Measurements from ENCODE around the gene SRL.

Gene SRL

DNA sequence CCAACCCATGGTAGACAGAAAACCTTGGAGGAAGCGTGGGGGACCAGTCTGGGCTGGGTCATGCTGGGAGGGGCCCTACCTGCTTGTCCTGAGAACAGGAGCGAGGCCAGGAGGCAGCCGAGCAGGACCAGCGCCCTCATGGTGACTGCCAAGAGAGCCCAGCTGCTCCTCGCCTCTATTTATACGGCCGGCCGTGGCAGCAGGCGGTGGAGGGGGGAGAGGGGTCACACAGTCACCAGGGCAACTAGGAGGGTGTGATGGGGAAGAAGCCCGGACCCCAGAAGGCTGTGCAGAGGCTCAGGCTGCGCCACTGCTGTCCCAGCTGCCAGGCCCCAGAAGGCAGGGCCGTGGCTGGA is at the start of gene SRL:
SRL (minus strand) TSS at position 153 of the 356 bp plus-strand sequence; CDS start at position 140, 13 bp downstream.
- no peak for DNase-seq (ENCODE audit: low read depth in 2 of 2)

DNA sequence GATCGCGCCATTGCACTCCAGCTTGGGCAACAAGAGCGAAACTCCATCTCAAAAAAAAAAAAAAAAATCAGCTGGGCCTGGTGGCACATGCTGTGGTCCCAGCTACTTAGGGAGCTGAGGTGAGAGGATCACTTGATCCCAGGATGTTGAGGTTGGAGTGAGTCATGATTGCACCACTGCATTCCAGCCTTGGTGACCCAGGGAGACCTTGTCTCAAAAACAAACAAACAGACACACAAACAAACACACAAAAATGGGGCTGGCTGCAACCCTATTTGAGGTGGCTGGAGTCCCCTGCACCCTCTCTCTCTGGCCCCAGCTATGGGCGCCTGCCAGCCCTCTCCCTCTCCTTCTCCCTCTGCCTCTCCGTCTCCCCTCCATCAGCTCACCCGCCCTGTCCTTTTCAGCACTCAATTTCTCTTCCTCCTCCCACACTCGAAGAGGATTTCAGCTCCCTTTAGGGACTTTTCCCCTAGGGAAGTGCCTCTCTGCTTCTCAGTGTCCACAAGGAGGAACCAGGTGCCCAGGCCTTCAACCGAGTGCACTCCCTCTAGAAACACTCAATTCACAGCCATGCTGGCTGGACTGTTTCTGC is 48.5 kb upstream of the SRL start:
- no peak for DNase-seq (ENCODE audit: low read depth in 2 of 2)

- peak; percentile 61 to 79 for DNase-seq (ENCODE audit: low read depth in 2 of 2)
These were observed 46.5 kb upstream of the SRL start for GRCh38 chr16:4288148-4288921.

DNA sequence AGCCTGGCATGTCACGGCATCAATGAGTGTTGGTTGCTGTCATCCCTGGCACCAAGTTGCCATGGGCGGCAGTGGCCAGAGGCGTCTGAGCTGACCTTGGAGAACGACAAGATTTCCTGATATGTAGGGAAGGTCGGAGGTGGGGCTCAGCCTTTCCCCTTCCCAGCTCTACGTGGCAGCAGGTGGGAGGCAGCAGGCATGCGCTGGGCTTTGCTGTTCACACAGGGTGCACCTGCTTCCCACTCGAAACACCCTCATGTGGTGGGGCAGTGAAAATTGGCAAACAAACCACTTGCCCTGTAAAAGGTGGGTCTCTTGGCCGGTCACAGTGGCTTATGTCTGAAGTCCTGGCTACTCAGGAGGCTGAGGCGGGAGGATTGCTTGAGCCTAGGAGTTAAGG is 43.3 kb upstream of the SRL start:
- DNase-seq (ENCODE audit: low read depth in 2 of 2), result no peak

DNA sequence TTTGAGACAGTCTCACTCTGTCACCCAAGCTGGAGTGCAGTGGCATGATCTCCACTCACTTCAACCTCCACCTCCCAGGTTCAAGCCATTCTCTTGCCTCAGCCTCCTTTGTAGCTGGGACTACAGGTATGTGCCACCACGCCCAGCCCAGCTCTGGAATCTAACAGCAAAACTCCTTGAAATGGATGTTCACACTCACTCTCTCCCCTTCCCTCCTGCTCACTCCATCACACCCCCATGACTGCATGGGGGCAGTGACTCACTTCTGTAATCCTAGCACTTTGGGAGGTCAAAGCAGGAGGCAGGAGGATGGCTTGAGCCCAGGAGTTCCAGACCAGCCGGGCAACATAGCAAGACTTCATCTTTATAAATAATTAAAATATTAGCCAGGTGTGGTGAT is 42.1 kb upstream of the SRL start:
- no peak for DNase-seq (ENCODE audit: low read depth in 2 of 2)

GRCh38 chr16:4283441-4283840 is 41.6 kb upstream of the SRL start:
- no peak for DNase-seq (ENCODE audit: low read depth in 2 of 2)

GRCh38 chr16:4280625-4281024 is 38.7 kb upstream of the SRL start:
- no peak for DNase-seq (ENCODE audit: low read depth in 2 of 2)

DNA sequence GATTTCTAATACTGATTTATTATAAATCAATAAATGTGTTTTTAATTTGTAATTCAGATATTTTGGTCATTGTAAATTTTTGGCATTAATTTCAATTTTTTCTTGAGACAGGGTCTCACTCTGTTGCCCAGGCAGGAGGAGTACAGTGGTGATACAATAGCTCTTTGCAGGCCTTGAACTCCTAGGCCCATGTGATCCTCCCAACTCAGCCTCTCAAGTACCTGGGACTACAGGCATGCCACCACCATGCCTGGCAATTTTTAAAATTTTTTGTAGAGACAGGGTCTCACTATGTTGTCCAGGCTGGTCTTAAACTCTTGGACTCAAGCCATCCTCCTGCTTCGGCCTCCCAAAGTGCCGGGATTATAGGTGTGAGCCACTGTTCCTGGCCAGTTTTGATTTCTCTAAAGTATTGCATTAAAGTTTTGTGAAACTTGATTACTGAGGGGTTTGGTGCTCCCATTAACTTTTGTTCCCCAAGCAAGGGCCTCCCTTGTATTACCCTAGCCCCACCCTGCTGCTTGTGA is 36.2 kb upstream of the SRL start:
- no peak for DNase-seq (ENCODE audit: low read depth in 2 of 2)

DNA sequence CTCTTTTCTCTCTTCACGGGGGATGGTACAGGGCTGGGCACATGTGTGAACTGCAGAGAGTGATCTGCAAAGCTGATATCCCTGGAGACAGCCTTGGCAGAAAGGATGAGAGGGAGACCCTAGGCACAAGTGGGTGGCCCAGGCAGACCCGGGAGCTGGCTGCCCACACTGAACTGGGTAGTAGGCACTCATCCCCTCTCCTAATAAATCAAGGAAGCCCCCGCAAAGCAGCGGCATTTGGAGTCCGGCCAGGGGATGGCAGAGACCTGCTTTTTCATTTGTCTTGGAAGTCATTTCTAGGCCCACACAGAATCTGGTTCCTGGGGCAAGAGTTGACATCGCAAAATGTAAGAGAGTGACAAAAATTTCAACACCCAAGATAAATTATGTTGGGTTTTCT is 34.0 kb upstream of the SRL start:
- no peak for DNase-seq (ENCODE audit: low read depth in 2 of 2)

- DNase-seq (ENCODE audit: low read depth in 2 of 2), result peak; percentile 33 to 41
These were observed 32.0 kb upstream of the SRL start for GRCh38 chr16:4273858-4274311.

GRCh38 chr16:4272114-4272956 is 30.5 kb upstream of the SRL start:
- DNase-seq (ENCODE audit: low read depth in 2 of 2), result no peak

- peak; percentile 78 to 81 for DNase-seq (ENCODE audit: low read depth in 2 of 2)
These were observed 29.6 kb upstream of the SRL start for GRCh38 chr16:4271176-4272113.

- no peak for DNase-seq (ENCODE audit: low read depth in 2 of 2)
These were observed 28.7 kb upstream of the SRL start for GRCh38 chr16:4270595-4270994.

- DNase-seq (ENCODE audit: low read depth in 2 of 2), result no peak
These were observed 28.2 kb upstream of the SRL start for GRCh38 chr16:4270091-4270490.

GRCh38 chr16:4266372-4266771 is 24.5 kb upstream of the SRL start:
- no peak for DNase-seq (ENCODE audit: low read depth in 2 of 2)

DNA sequence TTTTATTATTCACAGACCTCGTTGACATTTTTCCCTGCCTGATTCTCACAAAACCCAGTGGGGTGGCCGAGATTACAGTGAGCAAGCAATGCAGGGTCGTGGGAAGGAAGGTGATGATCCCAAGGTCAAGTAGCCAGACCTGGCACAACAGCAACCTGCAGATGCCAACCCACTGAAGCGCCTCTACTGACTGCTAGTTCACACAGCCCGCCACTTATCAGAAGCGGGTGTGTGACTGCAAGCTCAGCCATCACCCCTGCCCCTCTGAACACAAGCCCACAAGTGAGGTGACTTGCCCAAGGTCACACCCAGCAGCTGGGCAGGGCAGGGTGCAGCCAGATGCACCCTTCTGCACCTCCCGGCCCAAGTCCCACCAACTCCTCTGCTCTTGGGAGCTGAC is 23.8 kb upstream of the SRL start:
- DNase-seq (ENCODE audit: low read depth in 2 of 2), result no peak

DNA sequence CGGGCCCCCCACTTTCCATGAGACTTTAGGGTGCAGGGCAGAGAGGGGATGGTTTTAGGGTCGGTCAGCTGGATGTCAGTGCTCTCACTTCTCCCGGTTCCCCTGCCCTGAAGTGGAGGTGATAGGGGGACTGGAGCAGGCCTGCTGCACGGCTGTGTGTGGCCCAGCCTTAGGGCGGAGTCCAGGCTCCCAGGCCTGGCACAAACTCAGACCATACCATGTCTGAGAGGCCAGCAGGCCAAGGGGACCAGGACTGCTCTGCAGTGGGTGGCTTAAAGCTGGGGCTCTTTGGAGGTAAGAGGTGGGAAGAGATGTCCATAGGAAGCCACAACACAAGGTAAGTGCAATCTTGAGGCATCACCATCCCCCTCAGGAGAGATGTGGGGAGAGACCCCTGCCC is 22.7 kb upstream of the SRL start:
- no peak for DNase-seq (ENCODE audit: low read depth in 2 of 2)

GRCh38 chr16:4263504-4264436 is 21.9 kb upstream of the SRL start:
- DNase-seq (ENCODE audit: low read depth in 2 of 2), result no peak

- DNase-seq (ENCODE audit: low read depth in 2 of 2), result no peak
These were observed 20.5 kb upstream of the SRL start for GRCh38 chr16:4262303-4262835.

Measured in activated CD4-positive, alpha-beta T cell treated with anti-CD3 and anti-CD28 coated beads for 24 hours (primary cell).